Measurements from ENCODE around the gene CNIH3.
"Not testable (repeated sequence)": the region's sequence is repeated elsewhere in the genome, so short reads cannot be mapped to it uniquely, and the experiment has no call there.

Gene CNIH3

DNA sequence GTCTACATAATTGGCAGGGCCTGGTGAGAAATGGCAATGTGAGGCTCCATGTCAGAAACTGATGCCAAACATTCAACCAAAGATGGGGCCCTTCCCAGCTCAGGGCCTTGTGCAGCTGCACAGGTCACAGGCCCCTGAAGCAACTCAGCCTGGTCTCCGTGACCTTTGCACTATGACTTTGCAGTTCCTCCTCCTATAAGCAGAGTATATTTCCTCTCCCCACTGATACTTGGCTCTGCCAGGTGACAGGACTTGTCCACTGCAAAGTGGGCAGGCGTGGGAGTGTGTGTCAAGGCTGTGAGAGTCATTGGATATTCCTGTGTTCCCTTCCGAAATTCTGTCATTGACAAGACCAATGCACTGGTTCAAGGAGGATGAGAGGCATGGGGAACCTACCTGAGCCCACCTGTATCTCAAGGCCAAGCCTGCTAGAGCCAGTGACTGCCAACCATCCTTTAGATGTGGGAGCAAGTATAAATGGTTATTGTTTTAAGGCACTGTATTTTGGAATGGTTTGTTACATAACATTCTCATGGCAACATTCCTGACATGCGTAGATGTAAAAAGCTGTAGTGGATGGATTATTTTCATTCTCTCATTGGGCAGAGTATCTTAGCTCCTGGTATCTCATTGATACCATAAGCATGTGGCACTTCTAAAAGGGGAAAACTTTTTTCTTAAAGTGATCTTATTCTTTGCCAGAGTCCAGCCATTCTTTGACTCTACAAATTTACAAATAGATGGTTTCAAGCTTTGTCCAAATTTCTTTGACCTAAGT is 75.2 kb downstream of the CNIH3 start:
- DNase-seq = no peak

DNA sequence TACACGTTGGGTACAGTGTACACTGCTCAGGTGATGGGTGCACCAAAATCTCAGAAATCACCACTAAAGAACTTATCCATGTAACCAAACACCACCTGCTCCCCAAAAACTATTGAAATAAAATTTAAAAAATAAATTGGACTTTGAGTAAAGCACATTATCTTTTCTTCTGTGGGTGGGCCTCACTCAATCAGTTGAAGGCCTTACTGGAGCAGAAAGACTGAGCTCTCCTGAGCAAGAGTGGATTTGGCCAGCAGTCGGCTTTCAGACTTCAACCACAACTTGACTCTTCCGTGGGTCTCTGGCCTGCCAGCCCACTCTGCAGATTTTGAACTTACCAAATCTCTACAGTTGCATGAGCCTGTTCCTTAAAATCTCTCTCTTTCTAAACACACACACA is 78.9 kb downstream of the CNIH3 start:
- no peak for DNase-seq

DNA sequence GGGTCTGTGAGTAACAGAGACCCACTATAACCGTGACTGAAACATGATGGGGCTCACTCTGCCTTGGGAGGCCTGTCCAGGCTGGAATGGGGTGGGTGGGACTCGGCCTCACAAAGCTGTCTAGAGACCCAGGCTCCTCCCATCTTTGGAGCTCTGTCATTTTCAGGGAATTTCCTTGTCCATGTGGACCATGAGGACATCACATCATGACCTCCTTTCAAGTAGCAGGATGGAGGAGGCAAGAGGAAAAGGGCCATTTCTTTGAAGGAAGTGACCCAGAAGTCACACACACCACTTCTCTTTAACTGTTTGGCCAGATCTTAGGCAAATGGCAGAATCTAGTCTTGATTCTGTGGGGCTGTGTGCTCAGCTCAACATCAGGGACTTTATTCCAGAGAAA is 79.9 kb downstream of the CNIH3 start:
- DNase-seq = no peak

DNA sequence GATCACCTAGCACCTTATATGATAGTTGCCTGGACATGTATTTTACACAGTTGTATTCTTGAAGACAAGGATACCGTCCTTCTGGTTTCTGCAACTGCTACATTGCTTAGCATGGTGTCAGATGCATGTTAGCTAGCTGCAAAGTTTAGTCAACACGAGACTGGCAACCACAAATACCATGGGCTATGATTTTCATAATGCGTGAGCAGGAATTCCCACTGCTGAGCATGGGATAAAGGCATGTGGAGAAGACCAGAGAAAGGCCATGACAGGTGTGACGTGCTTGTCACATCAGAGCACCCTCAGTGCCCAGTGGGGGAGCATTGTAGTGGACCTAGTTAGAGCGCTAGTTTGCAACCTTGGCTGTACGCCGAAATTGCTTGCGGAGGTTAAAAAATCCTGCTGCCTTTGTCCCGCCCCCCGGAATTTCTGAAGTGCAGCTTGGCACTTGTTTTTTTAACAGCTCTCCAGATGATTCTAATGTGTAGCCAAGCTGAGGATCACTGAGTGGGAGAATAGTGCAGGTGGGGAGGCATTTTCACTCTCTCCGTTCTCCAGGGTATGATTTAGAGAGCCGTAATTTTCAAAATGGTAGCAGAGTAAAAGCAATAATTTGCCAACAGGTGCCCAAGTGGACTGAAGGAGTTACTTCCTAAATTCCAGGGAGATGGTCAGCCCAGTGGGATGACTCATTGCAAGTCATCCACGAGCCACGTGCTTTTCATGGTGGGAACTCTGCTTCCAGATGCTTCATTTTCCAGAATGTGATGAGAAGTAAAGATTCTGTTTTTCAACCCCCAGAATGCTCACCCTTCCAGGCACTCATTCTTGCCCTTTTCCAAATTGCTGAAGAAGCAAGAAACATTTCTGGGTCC is 81.0 kb downstream of the CNIH3 start:
- DNase-seq = no peak

DNA sequence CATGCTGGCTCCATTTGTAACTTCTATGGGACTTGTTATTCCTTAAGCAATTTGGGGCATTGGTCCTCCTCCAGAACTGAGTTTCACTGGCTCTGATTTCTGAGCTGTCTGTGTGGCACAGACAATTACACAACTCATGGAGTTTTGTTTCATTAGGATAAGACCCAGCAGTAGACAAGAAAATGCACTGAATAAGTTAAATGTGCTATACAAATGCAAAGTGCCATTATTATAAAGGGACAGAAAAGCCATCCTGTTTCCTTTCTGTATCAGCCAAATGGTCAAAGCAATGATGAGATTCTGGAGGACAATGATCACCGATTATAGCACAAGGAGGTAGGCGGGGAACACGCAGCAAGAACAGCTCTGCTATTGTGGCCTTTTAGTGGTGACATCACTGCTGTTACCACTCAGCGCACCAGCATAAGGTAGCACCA is 81.9 kb downstream of the CNIH3 start:
- no peak for DNase-seq

DNA sequence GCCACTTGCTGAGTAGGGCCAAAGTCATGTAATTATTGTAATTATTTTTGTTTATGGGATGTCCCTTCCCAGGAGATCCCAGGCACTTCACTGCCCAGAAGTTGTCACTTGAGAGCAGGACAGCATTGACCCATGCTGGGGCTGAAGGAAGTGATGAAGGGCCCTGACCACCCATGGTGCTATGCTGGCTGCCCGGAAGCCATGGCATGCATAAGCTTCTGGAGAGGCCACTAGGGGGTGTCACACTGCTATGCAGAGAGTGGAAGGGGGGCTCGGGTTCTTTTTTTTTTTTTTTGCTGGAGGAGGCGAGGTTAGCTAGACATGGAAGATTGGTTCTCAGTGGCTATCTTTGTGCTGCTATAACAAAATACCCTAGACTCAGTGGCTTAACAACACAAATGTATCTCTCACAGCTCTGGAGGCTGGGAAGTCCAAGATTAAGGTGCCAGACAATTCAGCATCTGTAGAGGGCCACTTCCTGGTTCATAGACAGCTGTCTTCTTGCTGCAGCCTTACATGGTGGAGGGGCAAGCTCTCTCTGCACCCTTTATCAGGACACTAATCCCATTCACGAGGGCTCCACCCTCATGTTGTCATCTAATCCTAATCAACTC is 84.9 kb downstream of the CNIH3 start:
- no peak for DNase-seq

DNA sequence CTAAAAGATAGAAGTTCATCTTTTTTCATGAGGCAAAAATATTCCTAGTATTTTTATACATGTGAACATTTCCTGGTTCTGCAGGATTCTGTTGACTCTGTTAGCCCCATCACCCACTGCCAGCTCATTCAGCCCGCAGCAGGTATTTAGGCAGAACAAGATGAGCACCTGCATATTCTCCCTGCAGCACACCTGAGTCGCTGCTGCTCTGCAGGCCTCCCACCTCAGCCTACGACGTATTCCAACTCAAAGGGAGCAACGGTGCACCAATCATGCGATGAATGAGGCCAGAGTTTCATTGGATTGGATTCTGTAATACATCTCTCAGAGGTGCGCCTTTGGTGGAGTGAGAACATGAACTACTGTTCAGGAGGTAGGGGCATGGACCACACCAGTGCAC is 87.6 kb downstream of the CNIH3 start:
- DNase-seq = no peak

DNA sequence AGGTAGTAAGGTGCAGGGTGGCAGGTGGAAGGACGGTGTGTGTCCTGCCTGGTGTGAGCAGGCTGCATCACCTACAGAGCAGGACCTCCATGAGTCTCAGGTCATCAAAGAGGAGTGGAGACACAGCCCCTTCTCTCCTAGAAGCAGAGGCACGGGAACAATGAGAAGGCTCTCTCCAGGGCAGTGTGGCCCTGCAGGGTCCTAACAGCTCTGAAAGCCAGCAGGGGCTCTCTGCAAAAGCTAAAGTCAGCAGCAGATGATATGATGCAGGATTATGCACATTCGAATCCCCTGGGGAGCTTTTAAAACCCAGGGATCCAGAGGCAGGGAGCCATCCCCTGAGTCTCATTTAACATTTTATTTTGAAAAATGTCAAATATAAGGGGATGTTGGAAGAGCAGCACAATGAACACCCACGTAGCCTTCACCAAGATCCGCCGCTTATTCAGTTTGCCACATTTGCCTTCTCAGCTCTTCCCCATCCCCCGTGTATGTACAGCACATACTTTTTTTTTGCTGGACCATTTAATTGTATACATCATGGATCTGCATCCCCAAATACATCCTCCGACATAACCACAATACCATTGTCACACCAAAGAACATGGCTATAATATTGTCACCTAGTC is 88.1 kb downstream of the CNIH3 start:
- DNase-seq = no peak

DNA sequence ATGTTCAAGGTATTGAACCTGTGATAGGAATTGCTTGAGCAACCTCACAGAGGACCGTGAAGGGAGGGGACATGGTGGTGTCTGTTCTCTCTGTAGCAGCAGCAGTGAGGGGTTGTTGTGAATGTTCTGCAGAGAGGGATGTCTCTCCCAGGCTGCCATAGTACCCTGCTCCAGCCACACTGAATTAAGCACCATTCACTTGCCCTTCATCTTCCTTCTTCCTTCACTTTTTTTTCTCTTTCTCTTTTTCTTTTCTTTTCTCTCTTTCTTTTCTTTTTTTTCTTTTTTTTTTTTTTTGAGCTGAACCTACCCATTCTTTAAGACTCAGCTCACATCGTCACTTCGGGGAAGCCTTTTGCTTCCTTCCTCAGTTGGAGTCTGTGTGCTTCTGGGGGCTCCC is 89.5 kb downstream of the CNIH3 start:
- DNase-seq = no peak

DNA sequence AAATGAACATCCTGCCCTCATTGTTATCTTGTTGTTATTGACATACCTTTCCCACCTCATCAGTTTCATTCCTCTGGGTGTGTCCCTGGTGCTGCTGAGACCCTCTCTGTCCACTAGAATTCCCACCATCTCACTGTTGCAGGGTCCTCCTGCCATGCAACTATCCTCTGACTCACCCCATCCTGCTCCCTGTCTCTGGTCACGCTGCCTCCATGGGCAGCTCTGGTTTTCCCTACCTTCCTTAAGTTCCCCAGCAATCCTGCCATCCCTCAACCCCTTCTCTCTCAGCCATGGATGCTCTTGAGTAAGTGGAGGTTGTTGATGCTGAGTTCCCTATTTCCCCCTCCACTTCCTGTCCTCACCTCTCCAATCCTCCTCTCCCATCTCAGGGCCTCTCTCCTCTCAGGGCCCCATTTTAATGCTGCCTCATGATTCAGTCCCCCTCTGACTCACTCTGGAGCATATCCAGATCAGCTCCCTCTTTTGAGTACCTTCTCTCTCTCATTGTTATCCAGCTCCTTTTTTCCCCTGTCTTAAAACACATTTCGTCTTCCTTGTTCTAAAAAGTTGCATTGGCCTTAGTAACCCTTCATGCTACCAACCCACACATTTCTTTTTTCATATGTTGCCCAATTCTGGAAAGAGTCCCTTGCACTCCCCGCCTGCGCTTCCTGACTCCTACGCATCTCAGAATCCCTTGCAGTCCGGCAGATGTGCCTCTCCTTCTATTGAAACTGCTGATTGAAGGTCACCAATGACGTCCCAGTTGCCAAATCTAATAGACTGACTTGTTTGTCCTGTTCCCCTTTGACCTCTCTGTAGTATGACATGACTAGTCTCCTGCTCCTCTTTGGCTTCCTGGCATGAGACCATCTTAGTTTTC is 92.0 kb downstream of the CNIH3 start:
- no peak for DNase-seq

DNA sequence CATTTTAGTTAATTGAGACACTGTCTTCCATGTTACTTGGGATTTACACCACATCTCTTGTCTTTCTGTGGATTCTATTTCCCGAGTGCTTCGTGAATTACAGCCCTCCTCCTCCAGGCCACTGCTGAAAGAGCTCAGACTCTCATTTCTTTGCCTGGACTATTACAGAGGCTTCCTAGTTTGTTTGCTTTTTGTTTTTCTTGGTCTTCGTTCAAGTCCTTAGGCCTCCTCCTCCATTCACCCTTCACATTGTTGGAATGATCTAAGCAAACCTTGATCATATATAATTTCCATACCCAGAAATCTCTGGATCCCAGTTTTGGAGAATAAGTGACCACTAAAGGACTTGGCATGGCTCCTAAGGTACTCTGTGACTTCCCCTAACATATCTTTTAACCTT is 94.1 kb downstream of the CNIH3 start:
- DNase-seq = no peak

DNA sequence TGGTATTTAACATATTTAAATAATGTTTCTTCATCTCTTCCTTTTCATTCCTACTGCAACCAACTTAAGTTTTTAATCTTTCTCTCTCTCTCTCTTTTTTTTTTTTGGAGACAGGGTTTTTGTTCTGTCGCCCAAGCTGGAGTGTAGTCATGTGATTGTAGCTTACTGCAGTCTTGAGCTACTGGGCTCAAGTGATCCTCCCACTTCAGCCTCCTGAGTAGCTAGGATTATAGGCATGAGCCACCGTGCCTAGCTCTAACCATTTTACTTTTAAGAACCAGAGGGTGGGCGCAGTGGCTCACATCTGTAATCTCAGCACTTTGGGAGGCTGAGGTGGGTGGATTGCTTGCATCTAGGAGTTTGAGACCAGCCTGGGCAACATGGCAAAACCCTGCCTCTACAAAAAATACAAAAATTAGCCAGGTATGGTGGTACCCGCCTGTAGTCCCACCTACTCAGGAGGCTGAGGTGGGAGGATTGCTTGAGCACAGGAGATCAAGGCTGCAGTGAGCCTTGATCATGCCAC is 95.2 kb downstream of the CNIH3 start:
- not testable (repeated sequence) for DNase-seq

DNA sequence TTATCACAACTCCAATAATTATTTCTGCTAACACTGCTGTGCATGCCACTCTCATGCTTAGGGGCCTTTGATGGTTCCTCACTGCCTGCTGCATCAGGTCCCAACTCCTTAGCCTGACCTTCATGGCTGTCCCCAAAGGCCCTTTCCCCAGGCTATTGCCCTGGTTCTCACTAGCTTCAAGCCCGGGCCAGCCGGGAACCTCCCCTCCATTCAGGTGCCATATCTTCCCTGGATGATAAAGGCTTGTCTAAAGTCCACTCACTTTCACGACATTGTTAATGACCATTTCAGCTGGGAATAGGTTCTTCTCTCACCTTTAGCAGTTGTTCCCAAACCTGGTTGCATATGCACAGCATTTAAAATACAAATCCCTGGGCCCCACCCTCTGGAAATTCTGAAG is 95.8 kb downstream of the CNIH3 start:
- no peak for DNase-seq

DNA sequence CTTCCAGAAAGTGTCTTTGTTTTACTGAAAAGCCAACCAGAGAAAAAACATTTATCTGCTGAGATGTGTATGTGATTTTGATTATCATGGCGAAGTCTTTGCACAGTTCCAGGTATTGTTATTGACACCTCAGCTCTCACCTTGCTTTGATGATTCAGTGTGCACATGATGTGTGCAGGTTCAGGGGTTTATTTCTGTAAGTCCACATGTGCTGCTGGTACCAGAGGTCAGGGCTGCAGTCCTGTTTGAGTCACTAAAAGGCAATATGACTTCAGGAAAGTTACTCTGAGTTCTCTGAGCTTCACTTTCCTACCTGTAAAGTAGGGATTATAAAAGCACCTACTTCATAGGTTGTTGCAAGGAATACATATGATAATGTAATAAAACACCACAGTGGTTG is 97.1 kb downstream of the CNIH3 start:
- no peak for DNase-seq

DNA sequence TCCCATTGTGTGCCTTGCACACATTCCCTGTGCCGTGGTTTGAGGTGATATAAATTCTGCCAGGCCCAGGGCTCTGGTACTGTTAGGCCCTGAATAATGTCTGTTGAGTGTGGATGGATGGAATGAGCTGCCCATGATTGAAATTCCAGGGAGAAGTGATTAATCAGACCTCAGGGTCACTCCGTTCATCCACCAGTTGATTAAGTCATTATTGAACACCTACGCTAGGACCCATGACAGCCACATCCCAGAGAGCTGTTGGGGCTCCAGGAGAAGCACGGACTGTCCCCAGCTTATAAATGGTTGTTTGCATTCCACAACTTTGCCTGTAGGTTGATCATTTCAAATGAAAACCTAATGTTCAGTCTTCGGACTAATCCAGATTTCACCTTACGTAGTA is 98.4 kb downstream of the CNIH3 start:
- no peak for DNase-seq

DNA sequence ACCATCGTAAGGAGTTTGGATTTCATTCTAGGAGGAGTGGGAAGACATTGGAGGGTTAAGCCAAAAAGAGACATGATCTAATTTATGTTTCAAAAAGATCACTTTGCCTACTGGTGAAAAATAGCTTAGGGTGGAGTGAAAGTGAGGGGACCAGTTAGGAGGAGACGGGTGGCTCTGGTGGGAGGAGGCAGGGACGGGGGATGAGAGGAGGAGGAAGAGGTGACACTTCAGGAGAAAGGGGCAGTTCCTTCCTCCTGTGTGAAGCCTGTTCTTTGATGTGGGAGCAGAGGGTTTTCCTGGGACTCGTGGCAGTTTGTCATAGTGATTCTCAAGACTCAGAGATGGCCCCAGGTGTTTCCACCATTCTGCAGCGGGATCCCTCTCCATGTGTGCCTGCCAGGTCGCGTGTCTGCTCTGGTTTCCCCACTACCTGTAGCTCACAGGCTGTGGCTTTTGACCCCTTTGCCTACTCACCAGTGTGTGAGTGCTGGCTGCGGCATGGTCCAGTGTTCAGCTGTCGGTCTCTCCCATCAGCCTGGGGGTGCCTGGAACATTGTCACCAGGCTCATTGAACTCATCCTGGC is 102.4 kb downstream of the CNIH3 start:
- DNase-seq = no peak

DNA sequence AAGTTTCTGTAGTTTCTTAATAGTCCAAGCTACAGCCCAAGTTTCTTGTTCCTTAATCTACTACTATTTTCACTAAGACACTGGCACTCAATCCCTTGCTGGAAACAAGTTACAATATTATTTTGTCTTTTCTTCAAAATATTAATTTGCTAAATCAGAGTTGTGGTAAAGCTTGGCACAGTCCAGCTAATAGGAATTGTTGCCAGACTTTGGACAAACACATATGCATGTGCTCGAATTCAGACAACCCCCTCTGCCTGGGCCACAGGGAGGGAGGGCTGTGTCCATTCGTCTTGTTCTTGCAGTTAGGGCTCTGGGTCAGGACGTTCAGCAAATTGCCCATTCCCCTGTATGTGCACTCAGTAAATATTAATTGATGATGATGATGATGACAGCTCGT is 103.6 kb downstream of the CNIH3 start:
- no peak for DNase-seq

DNA sequence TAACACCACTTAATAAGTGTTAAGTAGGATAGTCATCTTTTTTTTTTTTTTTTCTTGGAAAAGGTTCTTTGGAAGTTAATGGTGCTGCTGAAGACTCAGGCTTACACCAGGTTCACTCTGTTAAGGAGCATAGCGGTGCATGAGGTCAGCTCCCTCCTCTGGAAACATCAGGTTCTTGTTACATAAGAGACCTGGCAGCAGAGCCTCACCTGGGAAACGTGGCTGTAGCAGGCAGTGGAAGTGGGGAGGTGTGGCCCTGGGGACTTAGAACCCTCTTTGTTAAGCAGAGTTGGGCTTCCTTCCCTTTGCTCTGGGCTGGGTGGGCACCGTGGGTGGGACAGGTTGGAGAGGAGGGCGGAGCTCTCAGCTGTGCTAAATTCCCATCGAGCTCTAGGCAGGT is 104.1 kb downstream of the CNIH3 start:
- no peak for DNase-seq

DNA sequence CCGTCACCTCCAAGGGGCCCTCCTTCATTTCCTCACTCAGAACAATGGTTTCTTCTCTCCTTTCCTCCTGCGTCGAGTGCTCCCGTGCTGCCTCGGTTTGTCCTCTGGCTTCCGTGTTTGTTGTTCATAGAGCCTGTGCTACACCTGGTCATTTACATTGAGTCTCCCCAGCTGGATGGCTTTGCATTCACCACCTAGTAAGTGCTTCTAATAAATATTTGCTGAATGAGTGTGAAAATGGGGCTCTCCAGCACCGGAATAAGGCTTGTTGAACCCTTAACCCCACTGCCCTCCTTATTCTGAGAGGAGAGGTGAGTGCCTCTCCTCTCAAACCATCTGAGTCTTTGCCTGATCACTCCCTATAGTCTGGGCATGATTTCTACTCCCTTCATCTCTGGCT is 104.9 kb downstream of the CNIH3 start:
- no peak for DNase-seq

DNA sequence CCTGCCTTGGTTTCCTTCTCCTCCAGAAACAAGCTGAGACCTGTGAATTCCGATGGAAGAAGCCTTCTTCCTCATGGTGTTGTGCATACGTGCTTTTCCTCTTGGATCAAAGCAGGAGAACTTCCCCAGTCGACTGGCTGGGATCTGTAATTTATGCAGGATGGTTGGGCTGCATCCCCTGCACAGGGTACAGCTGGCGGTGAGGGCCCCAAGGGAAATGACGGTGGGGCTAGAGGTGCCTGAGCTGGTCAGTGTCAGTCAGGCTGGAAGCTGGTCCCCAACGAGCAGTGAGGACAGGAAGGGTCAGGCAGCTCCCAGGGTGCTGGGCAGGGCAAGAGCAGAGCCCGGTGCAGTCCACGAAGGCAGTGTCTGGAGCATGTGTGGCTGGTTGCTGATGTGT is 106.7 kb downstream of the CNIH3 start:
- no peak for DNase-seq

DNA sequence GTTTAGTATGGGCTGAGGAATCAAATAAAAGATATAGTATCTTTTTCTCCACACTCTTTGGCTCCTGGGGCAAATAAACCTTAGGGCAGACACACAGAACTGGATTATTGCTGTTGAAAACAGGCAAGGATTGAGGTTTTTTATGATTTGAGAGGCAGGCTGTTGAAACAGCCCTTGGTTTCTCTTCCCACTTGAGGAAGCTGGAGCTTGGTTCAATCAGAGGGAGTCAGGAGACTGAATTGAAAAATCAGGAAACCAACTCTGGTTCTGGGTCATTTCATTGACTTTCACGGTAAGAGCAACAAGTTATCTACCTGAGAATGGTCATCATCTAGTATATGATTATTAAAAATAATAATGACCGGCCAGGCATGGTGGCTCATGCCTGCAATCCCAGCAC is 108.4 kb downstream of the CNIH3 start:
- no peak for DNase-seq

All from CD4-positive, alpha-beta T cell treated with Interferon alpha-2 for 1 hour (primary cell).